Small intestine (tissue), 16 donors: ENCODE results near the gene EXOSC2. TPM values are rescaled to one million over a fixed set of nuclear protein-coding genes. Genes with fewer than 3 reads are reported as not detected.

Experiments used
- DNase-seq, 2 donors: peaks; one replicate each; pipeline versions ENCODE4 v3.0.0 to v3.0.0-alpha.2; 2013
- FAIRE-seq: peaks from 2 replicates; lab custom pipeline; 2012; peaks lifted over from hg19 to GRCh38; lab: Jason Lieb, UNC
- H3K27ac ChIP-seq, 3 donors: one replicate each; pipeline ENCODE4 v1.5.1; 2013; ENCODE audit warnings: low read length in 2 of 3, mild to moderate bottlenecking in 2 of 3, control low read depth in 1 of 3, inconsistent platforms in 1 of 3, low read depth in 1 of 3, moderate library complexity in 1 of 3
- H3K27me3 ChIP-seq, 3 donors: one replicate each; pipeline ENCODE4 v1.6.1; 2013; ENCODE audit warnings: low read length in 3 of 3, inconsistent platforms in 1 of 3; ENCODE audit not compliant: control insufficient read depth in 3 of 3, insufficient read depth in 3 of 3
- H3K36me3 ChIP-seq, 3 donors: one replicate each; pipeline ENCODE4 v1.6.1; 2013; ENCODE audit warnings: low read length in 3 of 3, inconsistent platforms in 1 of 3, low read depth in 1 of 3, mild to moderate bottlenecking in 1 of 3, moderate library complexity in 1 of 3; ENCODE audit not compliant: control insufficient read depth in 3 of 3, insufficient read depth in 2 of 3
- H3K4me1 ChIP-seq, 3 donors: one replicate each; pipeline ENCODE4 v1.6.1; 2013; ENCODE audit warnings: low read length in 2 of 3, inconsistent platforms in 1 of 3, low read depth in 1 of 3, mild to moderate bottlenecking in 1 of 3, moderate library complexity in 1 of 3; ENCODE audit not compliant: control insufficient read depth in 3 of 3, insufficient read depth in 2 of 3
- H3K4me3 ChIP-seq, 3 donors: one replicate each; pipeline ENCODE4 v1.5.1; 2013; ENCODE audit warnings: low read length in 3 of 3, control low read depth in 1 of 3, inconsistent platforms in 1 of 3, low read depth in 1 of 3, mild to moderate bottlenecking in 1 of 3, moderate library complexity in 1 of 3
- H3K9me3 ChIP-seq, 2 donors: one replicate each; pipeline ENCODE4 v1.6.1; 2013; ENCODE audit warnings: low read depth in 1 of 2, low read length in 1 of 2; ENCODE audit not compliant: control insufficient read depth in 2 of 2, insufficient read depth in 1 of 2
- WGBS, 3 donors: extraction: QIAGEN DNeasy Blood & Tissue Kit; methylation state at CpG; one replicate each; pipeline ENCODE4 v1.1.7; 2013; 5-methylcytosine and 5-hydroxymethylcytosine counted together
- long read RNA-seq, 10 donors: transcript quantifications; one replicate each; lab custom pipeline, GENCODE V29; 2026
- polyA plus RNA-seq, 4 donors: library from polyadenylated mRNA; stranded (reverse) in 3 of 4; unstranded in 1 of 4; fragments of 200-250 nt in 3 of 4; fragments of 120-200 nt in 1 of 4; gene quantifications; one replicate each; pipeline versions ENCODE4 v1.2.1 to v1.2.3, GENCODE V29; 2013
- donor health status: healthy with polysubstance abuse.
- donor health status: control.
- donor health status: control.
- donor health status: Bipolar disorder and iron deficiency.
- donor health status: healthy.

Gene EXOSC2, protein sequence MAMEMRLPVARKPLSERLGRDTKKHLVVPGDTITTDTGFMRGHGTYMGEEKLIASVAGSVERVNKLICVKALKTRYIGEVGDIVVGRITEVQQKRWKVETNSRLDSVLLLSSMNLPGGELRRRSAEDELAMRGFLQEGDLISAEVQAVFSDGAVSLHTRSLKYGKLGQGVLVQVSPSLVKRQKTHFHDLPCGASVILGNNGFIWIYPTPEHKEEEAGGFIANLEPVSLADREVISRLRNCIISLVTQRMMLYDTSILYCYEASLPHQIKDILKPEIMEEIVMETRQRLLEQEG
- 10 to 100 TPM in 3 of 4 donors, 1 to 10 TPM in 1; 6.0 to 31.5 (median 14.9) TPM for polyA plus RNA-seq
- long read RNA-seq, donor 1, partial matches to known transcripts = 0 of 6 reads
- long read RNA-seq, donor 1, other reads (novel, unspliced or antisense) = 0 of 6 reads
- long read RNA-seq, donor 2, partial matches to known transcripts = 0 of 3 reads
- long read RNA-seq, donor 2, other reads (novel, unspliced or antisense) = 0 of 3 reads
- long read RNA-seq, donor 3, partial matches to known transcripts = 0 of 3 reads
- long read RNA-seq, donor 3, other reads (novel, unspliced or antisense) = 0 of 3 reads
- long read RNA-seq, donor 4 = 0 reads
- long read RNA-seq, donor 5, partial matches to known transcripts = 0 of 6 reads
- long read RNA-seq, donor 5, other reads (novel, unspliced or antisense) = 0 of 6 reads
- long read RNA-seq, donor 6, partial matches to known transcripts = 0 of 3 reads
- long read RNA-seq, donor 6, other reads (novel, unspliced or antisense) = 0 of 3 reads
- long read RNA-seq, donor 7 = 0 reads
- long read RNA-seq, donor 8, partial matches to known transcripts = 0 of 1 reads
- long read RNA-seq, donor 8, other reads (novel, unspliced or antisense) = 0 of 1 reads
- long read RNA-seq, donor 9, partial matches to known transcripts = 0 of 1 reads
- long read RNA-seq, donor 9, other reads (novel, unspliced or antisense) = 0 of 1 reads
- long read RNA-seq, donor 10, partial matches to known transcripts = 0 of 4 reads
- long read RNA-seq, donor 10, other reads (novel, unspliced or antisense) = 0 of 4 reads

DNA sequence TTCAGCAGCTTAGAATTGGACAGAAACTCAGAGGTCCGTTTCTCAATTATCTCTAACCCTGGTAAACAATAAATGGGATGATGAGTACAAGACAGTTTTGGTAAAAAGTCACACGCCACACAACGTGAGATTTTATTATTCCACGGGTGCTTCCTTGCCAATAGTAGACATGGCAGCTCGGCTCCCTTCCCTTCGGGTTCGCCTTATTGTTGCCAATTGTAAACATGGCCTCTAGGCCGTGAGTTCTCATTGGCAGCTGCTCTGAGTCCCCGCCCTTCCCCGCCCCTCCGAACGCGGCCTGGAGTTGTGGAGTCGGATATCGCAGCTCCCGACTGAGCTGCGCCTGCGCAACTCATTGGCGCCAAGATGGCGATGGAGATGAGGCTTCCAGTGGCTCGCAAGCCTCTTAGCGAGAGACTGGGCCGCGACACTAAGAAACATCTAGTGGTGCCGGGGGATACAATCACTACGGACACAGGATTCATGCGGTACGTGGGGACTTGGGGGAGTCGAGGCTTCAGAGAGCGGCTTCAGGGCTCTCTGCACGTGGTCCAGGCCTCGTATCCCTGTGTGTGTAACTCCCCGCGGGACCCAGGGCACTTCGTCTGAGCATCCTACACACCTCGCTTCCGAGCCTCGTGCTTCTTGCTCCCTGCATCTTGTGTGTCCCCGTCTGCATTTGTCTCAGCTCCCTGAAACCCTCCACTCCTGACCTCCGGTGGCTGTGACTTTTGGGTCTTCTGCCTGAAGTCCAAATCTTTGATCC, at the start of gene EXOSC2:
Gene EXOSC2, plus strand, starts transcription at position 355 of the 766 bp plus-strand sequence. Its CDS starts 12 bp downstream, at position 367.
- DNase-seq (peak; percentile 99), FAIRE-seq (no peak)
- Histone ChIP-seq H3K27ac (peak within 1 kb of the TSS; percentile 14 to 52 (median 46)), H3K27me3 (no peaks in the 10 kb centered on the region), H3K4me3 (peak within 1 kb of the TSS; percentile 62 to 87 (median 76)), H3K4me1 (peaks cover 0 to 11% (median 3%) of the 10 kb centered on the region in 3 donors), H3K9me3 (no peaks in the 10 kb centered on the region), H3K36me3 (peaks cover 3 to 25% (median 3%) of the 10 kb centered on the region in 3 donors)
- WGBS, 3 donors = 0 to 1% (median 0%) methylated on average over 40 of the region's 40 CpGs

DNA sequence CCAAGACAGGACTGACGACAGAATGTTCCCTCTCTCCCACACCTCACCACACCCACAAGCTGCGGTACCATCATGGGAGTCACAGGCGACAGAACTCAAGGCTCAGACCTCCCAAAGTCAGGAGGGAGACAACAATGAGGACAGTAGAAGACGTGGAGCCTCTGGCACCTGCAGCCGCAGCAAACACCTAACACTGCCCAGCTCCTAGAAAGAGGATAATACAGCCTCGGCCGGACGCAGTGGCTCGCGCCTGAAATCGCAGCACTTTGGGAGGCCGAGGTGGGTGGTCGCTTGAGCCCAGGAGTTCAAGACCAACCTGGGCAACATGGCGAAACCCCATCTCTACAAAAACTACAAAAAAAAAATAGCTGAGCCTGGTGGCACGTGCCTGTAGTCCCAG, 42.4 kb upstream of the EXOSC2 start:
- no peak for DNase-seq
- Histone ChIP-seq H3K4me1 (no peaks in the 10 kb centered on the region), H3K4me3 (no peak overlapping the region), H3K9me3 (peaks cover 0 to 2% of the 10 kb centered on the region in 2 donors), H3K27ac (no peak overlapping the region), H3K27me3 (peaks cover 0 to 30% (median 7%) of the 10 kb centered on the region in 3 donors), H3K36me3 (no peaks in the 10 kb centered on the region)
- 75 to 82% (median 76%) methylated on average over 15 of the region's 15 CpGs for WGBS, 3 donors
- FAIRE-seq = no peak

DNA sequence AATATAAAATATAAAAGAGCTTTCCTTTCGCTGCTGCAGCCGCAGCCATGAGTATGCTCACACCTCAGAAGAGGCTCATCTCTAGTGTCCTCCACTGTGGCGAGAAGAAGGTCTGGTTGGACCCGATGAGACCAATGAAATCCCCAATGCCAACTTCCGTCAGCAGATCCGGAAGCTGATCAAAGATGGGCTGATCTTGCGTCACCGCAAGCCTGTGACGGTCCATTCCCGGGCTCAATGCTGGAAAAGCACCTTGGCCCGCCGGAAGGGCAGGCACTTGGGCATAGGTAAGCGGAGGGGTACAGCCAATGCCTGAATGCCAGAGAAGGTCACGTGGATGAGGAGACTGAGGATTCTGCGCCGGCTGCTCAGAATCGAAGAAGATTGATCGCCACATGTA, 41.8 kb upstream of the EXOSC2 start:
- Histone ChIP-seq H3K4me1 (no peaks in the 10 kb centered on the region), H3K27me3 (peaks cover 0 to 36% (median 12%) of the 10 kb centered on the region in 3 donors), H3K27ac (no peak overlapping the region), H3K4me3 (no peak overlapping the region), H3K36me3 (no peaks in the 10 kb centered on the region), H3K9me3 (no peaks in the 10 kb centered on the region)
- DNase-seq (no peak), FAIRE-seq (no peak)
- WGBS, 3 donors = 91 to 94% (median 94%) methylated on average over 18 of the region's 18 CpGs

DNA sequence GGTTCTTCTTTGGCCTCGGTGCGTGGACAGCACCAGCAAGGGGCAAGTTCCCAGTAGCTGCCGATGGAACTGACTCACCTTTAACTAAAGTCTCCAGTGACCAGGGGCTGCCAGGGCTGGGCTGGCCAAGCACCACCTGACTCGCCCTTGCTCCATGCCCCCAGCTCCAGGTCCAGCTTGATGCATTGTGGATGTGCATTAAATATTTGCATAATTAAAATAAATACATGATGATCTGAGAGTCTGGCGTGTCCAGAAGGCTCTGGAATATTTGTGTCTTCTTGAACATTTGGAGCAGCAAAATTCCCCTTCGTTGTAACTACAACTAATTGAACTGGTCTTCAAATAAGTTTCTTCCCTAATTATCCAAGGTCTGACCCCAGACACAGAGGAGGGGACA, 38.7 kb upstream of the EXOSC2 start:
- no peak overlapping the region for H3K27ac ChIP-seq
- WGBS, 3 donors = 76 to 83% (median 80%) methylated on average over 6 of the region's 6 CpGs
- FAIRE-seq (no peak), DNase-seq (no peak)
- H3K36me3 ChIP-seq = no peaks in the 10 kb centered on the region
- H3K27me3 ChIP-seq = peaks cover 4 to 67% (median 32%) of the 10 kb centered on the region in 3 donors
- H3K4me1 ChIP-seq = no peaks in the 10 kb centered on the region
- H3K4me3 ChIP-seq = no peak overlapping the region
- H3K9me3 ChIP-seq = peaks cover 0 to 14% of the 10 kb centered on the region in 2 donors

DNA sequence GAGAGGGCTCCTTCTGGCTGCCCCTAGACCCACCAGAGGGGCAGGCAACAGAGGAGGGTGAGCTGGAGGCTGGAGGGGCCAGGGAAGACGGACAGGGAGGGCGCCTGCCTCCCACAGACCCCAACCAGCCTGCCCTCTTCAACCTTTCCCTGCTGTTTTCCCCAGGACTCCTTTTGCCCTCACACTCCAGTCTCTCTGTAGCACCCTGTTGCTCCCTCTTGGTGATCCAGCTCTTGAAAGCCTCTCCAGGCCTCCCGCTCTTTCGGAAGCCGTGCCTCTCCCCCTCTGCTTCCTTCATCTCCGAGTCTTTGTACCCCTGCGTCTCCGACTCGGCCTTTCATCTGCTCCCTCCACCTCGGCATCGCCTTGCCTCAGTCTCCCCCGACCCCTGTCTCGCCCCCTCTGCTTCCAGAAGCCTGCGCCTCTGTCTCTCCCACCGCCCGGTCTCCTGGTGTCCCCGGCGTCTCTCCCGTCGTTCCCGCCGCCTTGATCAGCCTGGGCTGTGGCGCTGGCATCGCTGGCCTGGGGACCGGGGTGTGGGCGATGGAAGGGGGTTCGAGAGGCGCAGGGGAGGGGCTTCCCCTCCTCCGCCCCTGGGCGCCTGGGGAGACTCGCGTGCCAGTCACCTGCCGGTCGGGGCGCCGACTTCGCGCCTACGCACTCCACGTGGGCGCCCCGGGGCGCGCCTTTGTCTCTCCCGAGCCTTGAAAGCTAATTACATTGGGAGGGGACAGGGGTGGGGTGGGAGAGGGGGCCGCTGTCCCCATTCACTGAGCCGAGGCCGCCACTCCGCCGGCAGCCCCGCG, 34.5 kb upstream of the EXOSC2 start:
- WGBS, 3 donors = 14 to 25% (median 25%) methylated on average over 42 to 52 of the region's 52 CpGs
- no peak overlapping the region for H3K27ac ChIP-seq
- peaks cover 0 to 13% (median 3%) of the 10 kb centered on the region in 3 donors for H3K4me1 ChIP-seq
- no peak for DNase-seq
- no peaks in the 10 kb centered on the region for H3K36me3 ChIP-seq
- H3K27me3 ChIP-seq = peaks cover 25 to 89% (median 50%) of the 10 kb centered on the region in 3 donors
- no peak overlapping the region for H3K4me3 ChIP-seq
- FAIRE-seq = no peak
- H3K9me3 ChIP-seq = peaks cover 0 to 14% of the 10 kb centered on the region in 2 donors

DNA sequence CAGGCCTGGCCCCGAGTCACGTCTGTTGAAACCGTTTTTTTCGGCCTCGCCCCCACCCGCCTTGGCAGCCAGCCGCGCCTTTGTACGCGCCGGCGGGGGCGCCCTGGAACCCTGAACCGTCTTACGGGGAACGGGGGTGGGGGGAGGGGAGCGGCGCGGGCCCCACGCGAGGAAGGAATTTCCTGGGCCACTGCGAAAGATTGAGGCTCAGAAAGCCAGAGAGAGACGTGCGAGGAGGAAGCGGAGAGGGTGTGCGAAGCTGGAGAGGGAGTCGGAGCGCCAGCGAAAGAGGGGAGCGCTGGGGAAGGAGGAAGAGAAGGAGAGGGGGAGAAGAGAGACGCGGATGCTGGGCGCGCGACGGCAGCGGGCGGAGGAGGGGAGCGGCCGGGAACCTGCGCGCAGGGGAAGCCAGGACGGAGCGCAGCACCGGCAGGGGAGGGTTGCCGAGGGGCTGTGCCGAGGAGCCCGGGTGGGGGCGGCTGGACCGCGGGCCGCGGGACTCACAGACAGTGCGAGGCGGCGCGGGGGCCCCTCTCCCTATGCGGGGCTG, 33.8 kb upstream of the EXOSC2 start:
- no peak for FAIRE-seq
- no peak for DNase-seq
- H3K4me3 ChIP-seq = no peak overlapping the region
- 1 to 3% (median 2%) methylated on average over 28 to 58 of the region's 58 CpGs for WGBS, 3 donors
- no peak overlapping the region for H3K27ac ChIP-seq
- H3K36me3 ChIP-seq = no peaks in the 10 kb centered on the region
- H3K27me3 ChIP-seq = peaks cover 30 to 94% (median 56%) of the 10 kb centered on the region in 3 donors
- H3K9me3 ChIP-seq = peaks cover 0 to 14% of the 10 kb centered on the region in 2 donors
- H3K4me1 ChIP-seq = peaks cover 0 to 13% (median 3%) of the 10 kb centered on the region in 3 donors

DNA sequence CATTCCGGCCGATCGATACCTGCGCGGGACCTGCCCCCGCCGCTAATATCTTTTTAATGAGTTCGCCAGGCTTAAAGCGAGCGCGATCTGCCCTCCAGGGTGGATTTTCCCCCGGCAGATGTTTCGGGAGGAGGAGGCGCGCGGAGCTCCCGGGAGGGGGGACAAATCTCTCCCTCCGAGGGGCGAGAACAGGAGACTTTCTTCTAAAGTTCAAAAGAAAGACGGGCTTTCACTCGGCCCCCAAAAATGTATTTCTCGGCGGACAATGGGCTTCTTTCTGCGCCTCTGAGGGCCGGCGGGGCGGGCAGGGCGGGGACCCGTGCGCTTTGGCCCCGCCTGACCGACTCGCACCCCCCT, 33.3 kb upstream of the EXOSC2 start:
- Histone ChIP-seq H3K36me3 (no peaks in the 10 kb centered on the region), H3K4me3 (peak overlapping the region in 1 of 3 donors; percentile 20), H3K9me3 (peaks cover 0 to 14% of the 10 kb centered on the region in 2 donors), H3K4me1 (peaks cover 0 to 13% (median 3%) of the 10 kb centered on the region in 3 donors), H3K27ac (no peak overlapping the region), H3K27me3 (peaks cover 32 to 96% (median 57%) of the 10 kb centered on the region in 3 donors)
- DNase-seq (no peak), FAIRE-seq (no peak)
- 1 to 4% (median 2%) methylated on average over 30 to 33 of the region's 33 CpGs for WGBS, 3 donors
